Measurements from ENCODE around the gene TOX2.

GRCh38 chr20:43936805-43937204 lies 22.2 kb downstream of the TOX2 start:
- no peak for TF ChIP-seq CTCF (conservative IDR thresholded peaks at IDR 0.05 in 1 of 2, IDR thresholded peaks at IDR 0.05 in 1 of 2; ENCODE audit: extremely low read depth in 1 of 2, insufficient read depth in 1 of 2, low read depth in 1 of 2, low read length in 2 of 2)
- TF ChIP-seq EZH2 (IDR thresholded peaks at IDR 0.05; ENCODE audit: borderline replicate concordance, low read length) = no peak

Measured in mammary epithelial cell (primary cell).